Neuronal stem cell (in vitro differentiated cells): ENCODE data around the gene CLRN1.

Experiments
- DNase-seq: peaks from one replicate; pipeline ENCODE4 v3.0.0-alpha.2; 2013; ENCODE audit warnings: low spot score
- H2AFZ ChIP-seq: one replicate; pipeline ENCODE4 v1.6.1; 2013; ENCODE audit warnings: mild to moderate bottlenecking, low read length, inconsistent platforms
- H2AK5ac ChIP-seq: 2 replicates; pipeline ENCODE4 v1.6.1; 2013; ENCODE audit warnings: low read depth, mild to moderate bottlenecking, inconsistent platforms, low read length, moderate library complexity, mixed read lengths
- H2BK120ac ChIP-seq: 2 replicates; pipeline ENCODE4 v1.6.1; 2013; ENCODE audit warnings: low read depth, mild to moderate bottlenecking, inconsistent platforms, low read length, moderate library complexity, mixed read lengths
- H2BK12ac ChIP-seq: one replicate; pipeline ENCODE4 v1.6.1; 2013; ENCODE audit warnings: low read length, inconsistent platforms
- H2BK15ac ChIP-seq: 2 replicates; pipeline ENCODE4 v1.6.1; 2013; ENCODE audit warnings: mild to moderate bottlenecking, low read length, inconsistent platforms, mixed read lengths
- H2BK5ac ChIP-seq: one replicate; pipeline ENCODE4 v1.6.1; 2013; ENCODE audit warnings: inconsistent platforms, mild to moderate bottlenecking, low read length, moderate library complexity
- H3K14ac ChIP-seq: one replicate; pipeline ENCODE4 v1.6.1; 2013; ENCODE audit warnings: low read length, inconsistent platforms
- H3K18ac ChIP-seq: 2 replicates; pipeline ENCODE4 v1.6.1; 2013; ENCODE audit warnings: low read length, inconsistent platforms
- H3K23ac ChIP-seq: 2 replicates; pipeline ENCODE4 v1.6.1; 2013; ENCODE audit warnings: low read depth, mild to moderate bottlenecking, mixed read lengths, low read length, inconsistent platforms; ENCODE audit not compliant: poor library complexity
- H3K27ac ChIP-seq: replicated peaks from 3 replicates; pipeline ENCODE4 v1.5.1; 2013; ENCODE audit warnings: low read length, inconsistent platforms
- H3K27me3 ChIP-seq, 3 experiments: 2 replicates each; pipeline ENCODE4 v1.6.1; 2013; ENCODE audit warnings: low read length in 3 of 3, mild to moderate bottlenecking in 2 of 3, inconsistent platforms in 1 of 3, low read depth in 1 of 3, mixed read lengths in 1 of 3, moderate library complexity in 1 of 3; ENCODE audit not compliant: control insufficient read depth in 3 of 3, insufficient read depth in 3 of 3
- H3K36me3 ChIP-seq, 2 donors: replicated peaks in 1 of 2; 2 replicates each; pipeline ENCODE4 v1.6.1; 2013; ENCODE audit warnings: low read length in 2 of 2; ENCODE audit not compliant: control insufficient read depth in 2 of 2, insufficient read depth in 2 of 2
- H3K4ac ChIP-seq: 2 replicates; pipeline ENCODE4 v1.6.1; 2013; ENCODE audit warnings: inconsistent platforms, mild to moderate bottlenecking, low read length, moderate library complexity
- H3K4me1 ChIP-seq, 2 donors: 1 replicate in 1 of 2; 2 replicates in 1 of 2; pipeline ENCODE4 v1.6.1; 2013; ENCODE audit warnings: low read length in 2 of 2, low read depth in 1 of 2; ENCODE audit not compliant: control insufficient read depth in 2 of 2, insufficient read depth in 1 of 2
- H3K4me2 ChIP-seq: one replicate; pipeline ENCODE4 v1.6.1; 2013; ENCODE audit warnings: mild to moderate bottlenecking, low read length, inconsistent platforms; ENCODE audit not compliant: insufficient read depth, poor library complexity, severe bottlenecking
- H3K4me3 ChIP-seq, 2 donors: 2 replicates each; pipeline ENCODE4 v1.5.1; 2013; ENCODE audit warnings: low read length in 2 of 2, mild to moderate bottlenecking in 2 of 2, inconsistent platforms in 1 of 2, moderate library complexity in 1 of 2
- H3K79me1 ChIP-seq: one replicate; pipeline ENCODE4 v1.6.1; 2013; ENCODE audit warnings: low read depth, mild to moderate bottlenecking, inconsistent platforms, low read length, moderate library complexity
- H3K9ac ChIP-seq: one replicate; pipeline ENCODE4 v1.6.1; 2013; ENCODE audit warnings: mild to moderate bottlenecking, low read depth, low read length, inconsistent platforms; ENCODE audit not compliant: poor library complexity
- H3K9me3 ChIP-seq, 2 donors: replicated peaks in 1 of 2; 2 replicates each; pipeline versions ENCODE3 to v1.6.1; 2013; ENCODE audit warnings: low read length in 2 of 2, mild to moderate bottlenecking in 2 of 2, inconsistent platforms in 1 of 2, low read depth in 1 of 2, mixed read lengths in 1 of 2, moderate library complexity in 1 of 2; ENCODE audit not compliant: control insufficient read depth in 2 of 2, insufficient read depth in 1 of 2
- H4K8ac ChIP-seq: one replicate; pipeline ENCODE4 v1.6.1; 2013; ENCODE audit warnings: low read depth, mild to moderate bottlenecking, inconsistent platforms, low read length, moderate library complexity
- H4K91ac ChIP-seq: one replicate; pipeline ENCODE4 v1.6.1; 2013; ENCODE audit warnings: low read length, low read depth, mild to moderate bottlenecking, inconsistent platforms; ENCODE audit not compliant: poor library complexity
- WGBS, 2 donors: extraction: QIAGEN DNeasy Blood & Tissue Kit; methylation state at CpG; one replicate each; pipeline ENCODE4 v1.1.7; 2013; ENCODE audit warnings: missing lambda C conversion rate in 2 of 2, mixed read lengths in 1 of 2; ENCODE audit not compliant: insufficient read length in 2 of 2, insufficient replicate concordance in 1 of 2; ENCODE audit errors: extremely low coverage in 2 of 2; 5-methylcytosine and 5-hydroxymethylcytosine counted together

Gene CLRN1

DNA sequence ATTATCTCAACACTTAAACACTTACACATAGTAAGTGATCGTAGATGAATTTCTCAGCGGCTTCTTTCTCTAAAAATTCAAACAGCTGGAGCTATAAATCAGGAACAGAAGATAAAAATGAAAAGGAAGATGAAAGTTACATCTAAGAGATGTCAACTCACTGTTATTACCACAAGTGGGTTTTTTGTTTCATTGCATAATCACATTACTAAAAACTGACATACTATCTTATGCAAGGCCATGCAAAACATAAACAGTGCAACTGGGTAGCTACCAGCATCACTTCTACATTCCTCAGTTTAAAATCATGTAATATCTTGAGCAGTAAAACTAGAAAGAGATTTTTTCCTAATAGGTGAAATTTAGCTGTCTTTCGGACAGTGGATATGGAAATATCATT is 82.2 kb downstream of the CLRN1 start:
- Histone ChIP-seq H3K9me3 (no peaks in the 10 kb centered on the region), H3K4me2 (no peak overlapping the region), H3K14ac (no peak overlapping the region), H3K4me3 (no peak overlapping the region), H2BK5ac (no peak overlapping the region), H4K8ac (no peak overlapping the region), H2BK12ac (no peak overlapping the region), H2BK120ac (no peak overlapping the region), H3K27me3 (peaks cover 0 to 3% (median 0%) of the 10 kb centered on the region in 3 experiments), H4K91ac (no peak overlapping the region), H3K36me3 (no peaks in the 10 kb centered on the region), H3K79me1 (no peaks in the 10 kb centered on the region), H3K23ac (no peak overlapping the region), H3K4me1 (peaks cover 0 to 3% of the 10 kb centered on the region in 2 donors), H3K9ac (no peak overlapping the region), H2AFZ (no peak overlapping the region), H2BK15ac (no peak overlapping the region), H3K18ac (no peak overlapping the region), H3K27ac (no peak overlapping the region), H2AK5ac (no peak overlapping the region), H3K4ac (no peak overlapping the region)
- DNase-seq = no peak
- WGBS, 2 donors = no CpG with 5 or more reads among the region's 3 CpGs

- Histone ChIP-seq H4K91ac (no peak overlapping the region), H3K27me3 (peaks cover 0 to 3% (median 0%) of the 10 kb centered on the region in 3 experiments), H2AK5ac (no peak overlapping the region), H4K8ac (no peak overlapping the region), H3K9ac (no peak overlapping the region), H2AFZ (no peak overlapping the region), H3K9me3 (no peaks in the 10 kb centered on the region), H2BK15ac (no peak overlapping the region), H2BK5ac (no peak overlapping the region), H3K36me3 (no peaks in the 10 kb centered on the region), H3K4ac (no peak overlapping the region), H3K23ac (no peak overlapping the region), H2BK120ac (no peak overlapping the region), H3K14ac (no peak overlapping the region), H3K79me1 (no peaks in the 10 kb centered on the region), H3K4me3 (no peak overlapping the region), H3K4me2 (no peak overlapping the region), H3K18ac (no peak overlapping the region), H3K4me1 (peaks cover 0 to 4% of the 10 kb centered on the region in 2 donors), H2BK12ac (no peak overlapping the region), H3K27ac (no peak overlapping the region)
- DNase-seq = no peak
- WGBS, 2 donors = no CpG with 5 or more reads among the region's 6 CpGs
Observed at GRCh38 chr3:150889106-150889505, 83.4 kb downstream of the CLRN1 start.

- Histone ChIP-seq H2BK12ac (no peak overlapping the region), H3K79me1 (no peaks in the 10 kb centered on the region), H3K4me3 (no peak overlapping the region), H3K18ac (no peak overlapping the region), H4K8ac (no peak overlapping the region), H3K36me3 (no peaks in the 10 kb centered on the region), H3K9ac (no peak overlapping the region), H3K4me2 (no peak overlapping the region), H2BK5ac (no peak overlapping the region), H3K9me3 (no peaks in the 10 kb centered on the region), H2BK120ac (no peak overlapping the region), H3K4me1 (peaks cover 0 to 9% of the 10 kb centered on the region in 2 donors), H3K14ac (no peak overlapping the region), H3K27me3 (peaks cover 0 to 3% (median 0%) of the 10 kb centered on the region in 3 experiments), H3K27ac (no peak overlapping the region), H3K23ac (no peak overlapping the region), H2AFZ (no peak overlapping the region), H2BK15ac (no peak overlapping the region), H2AK5ac (no peak overlapping the region), H3K4ac (no peak overlapping the region), H4K91ac (no peak overlapping the region)
- no CpG with 5 or more reads among the region's 2 CpGs for WGBS, 2 donors
- no peak for DNase-seq
Observed at GRCh38 chr3:150887031-150887430, 85.5 kb downstream of the CLRN1 start.

- no CpG with 5 or more reads among the region's 3 CpGs for WGBS, 2 donors
- H2BK12ac ChIP-seq = no peak overlapping the region
- no peak overlapping the region for H2BK120ac ChIP-seq
Observed at GRCh38 chr3:150885535-150885934, 87.0 kb downstream of the CLRN1 start.

More at GRCh38 chr3:150885535-150885934, 87.0 kb downstream of the CLRN1 start:
- DNase-seq = no peak
- Histone ChIP-seq H3K27ac (no peak overlapping the region), H3K18ac (no peak overlapping the region), H4K8ac (no peak overlapping the region), H2AFZ (no peak overlapping the region), H3K23ac (no peak overlapping the region), H3K9ac (no peak overlapping the region), H3K9me3 (no peaks in the 10 kb centered on the region), H3K4me1 (peaks cover 0 to 9% of the 10 kb centered on the region in 2 donors), H3K4ac (no peak overlapping the region), H2AK5ac (no peak overlapping the region), H3K36me3 (no peaks in the 10 kb centered on the region), H2BK5ac (no peak overlapping the region), H3K4me2 (no peak overlapping the region), H3K27me3 (peaks cover 0 to 3% (median 0%) of the 10 kb centered on the region in 3 experiments), H4K91ac (no peak overlapping the region), H3K4me3 (no peak overlapping the region), H3K79me1 (no peaks in the 10 kb centered on the region), H3K14ac (no peak overlapping the region), H2BK15ac (no peak overlapping the region)
